Activated naive CD4-positive, alpha-beta T cell treated with anti-CD3 and anti-CD28 coated beads, Interleukin-2, amount 10 ng/mL, durations not matched to agents 7 days and 5 days (primary cell): ENCODE data around the gene LARGE1.

ENCODE experiments used
- CTCF ChIA-PET: fragments of 350-600 bp; sonication (Branson Sonifier 250); formaldehyde crosslinking; loops from one replicate; lab custom pipeline; 2021; ENCODE audit warnings: antibody characterized with exemption; lab: Charles Lee
- DNase-seq: peaks from one replicate; pipeline ENCODE4 v3.0.0-alpha.2; 2020
- H3K27ac Mint-ChIP-seq: one replicate; pipeline ENCODE4 v1.8.0; 2021; ENCODE audit warnings: mild to moderate bottlenecking, moderate library complexity, mixed read lengths
- H3K27me3 Mint-ChIP-seq: one replicate; pipeline ENCODE4 v1.8.0; 2021; ENCODE audit warnings: mild to moderate bottlenecking, mixed read lengths
- H3K36me3 Mint-ChIP-seq: one replicate; pipeline ENCODE4 v1.8.0; 2021; ENCODE audit warnings: mixed read lengths
- H3K4me1 Mint-ChIP-seq: one replicate; pipeline ENCODE4 v1.8.0; 2021; ENCODE audit warnings: mixed read lengths
- H3K4me3 Mint-ChIP-seq: one replicate; pipeline ENCODE4 v1.8.0; 2021; ENCODE audit warnings: mild to moderate bottlenecking, moderate library complexity, mixed read lengths
- H3K9me3 Mint-ChIP-seq: one replicate; pipeline ENCODE4 v1.8.0; 2021; ENCODE audit warnings: mixed read lengths

LARGE1 gene

GRCh38 chr22:33906475-33906874 lies 13.8 kb downstream of the LARGE1 start:
- no peaks in the 10 kb centered on the region for H3K4me1 Mint-ChIP-seq
- no peak overlapping the region for H3K27ac Mint-ChIP-seq
- no peak for DNase-seq
- H3K4me3 Mint-ChIP-seq = no peak overlapping the region
- no peaks in the 10 kb centered on the region for H3K36me3 Mint-ChIP-seq
- no peaks in the 10 kb centered on the region for H3K9me3 Mint-ChIP-seq
- no peaks in the 10 kb centered on the region for H3K27me3 Mint-ChIP-seq
- CTCF ChIA-PET = no interaction called here

- no peak for DNase-seq
- no peaks in the 10 kb centered on the region for H3K4me1 Mint-ChIP-seq
- CTCF ChIA-PET = no interaction called here
- no peak overlapping the region for H3K4me3 Mint-ChIP-seq
- no peaks in the 10 kb centered on the region for H3K9me3 Mint-ChIP-seq
- H3K36me3 Mint-ChIP-seq = no peaks in the 10 kb centered on the region
- no peaks in the 10 kb centered on the region for H3K27me3 Mint-ChIP-seq
- H3K27ac Mint-ChIP-seq = no peak overlapping the region
Measured at GRCh38 chr22:33903012-33903411, 17.3 kb downstream of the LARGE1 start.

GRCh38 chr22:33902073-33902472 lies 18.2 kb downstream of the LARGE1 start:
- Mint-ChIP-seq H3K9me3 (no peaks in the 10 kb centered on the region), H3K27ac (no peak overlapping the region), H3K36me3 (no peaks in the 10 kb centered on the region), H3K4me3 (no peak overlapping the region), H3K27me3 (no peaks in the 10 kb centered on the region), H3K4me1 (no peaks in the 10 kb centered on the region)
- CTCF ChIA-PET = no interaction called here
- DNase-seq = no peak

- CTCF ChIA-PET = no interaction called here
- H3K9me3 Mint-ChIP-seq = peaks cover 5% of the 10 kb centered on the region
- DNase-seq = no peak
- no peaks in the 10 kb centered on the region for H3K27me3 Mint-ChIP-seq
- no peak overlapping the region for H3K4me3 Mint-ChIP-seq
- H3K36me3 Mint-ChIP-seq = no peaks in the 10 kb centered on the region
- no peaks in the 10 kb centered on the region for H3K4me1 Mint-ChIP-seq
- H3K27ac Mint-ChIP-seq = no peak overlapping the region
Measured at GRCh38 chr22:33898121-33898520, 22.2 kb downstream of the LARGE1 start.

- DNase-seq = no peak
- H3K9me3 Mint-ChIP-seq = peaks cover 5% of the 10 kb centered on the region
- H3K4me3 Mint-ChIP-seq = no peak overlapping the region
- CTCF ChIA-PET = no interaction called here
- H3K36me3 Mint-ChIP-seq = no peaks in the 10 kb centered on the region
- no peak overlapping the region for H3K27ac Mint-ChIP-seq
- no peaks in the 10 kb centered on the region for H3K4me1 Mint-ChIP-seq
- no peaks in the 10 kb centered on the region for H3K27me3 Mint-ChIP-seq
Measured at GRCh38 chr22:33897448-33897835, 22.8 kb downstream of the LARGE1 start.

GRCh38 chr22:33896575-33897447 lies 23.5 kb downstream of the LARGE1 start:
- Mint-ChIP-seq H3K36me3 (no peaks in the 10 kb centered on the region), H3K9me3 (peaks cover 7% of the 10 kb centered on the region), H3K4me3 (no peak overlapping the region), H3K4me1 (no peaks in the 10 kb centered on the region), H3K27ac (no peak overlapping the region), H3K27me3 (no peaks in the 10 kb centered on the region)
- CTCF ChIA-PET = no interaction called here
- no peak for DNase-seq

GRCh38 chr22:33896154-33896553 lies 24.1 kb downstream of the LARGE1 start:
- H3K4me1 Mint-ChIP-seq = no peaks in the 10 kb centered on the region
- DNase-seq = no peak
- H3K9me3 Mint-ChIP-seq = peaks cover 7% of the 10 kb centered on the region
- no peaks in the 10 kb centered on the region for H3K36me3 Mint-ChIP-seq
- CTCF ChIA-PET = no interaction called here
- H3K4me3 Mint-ChIP-seq = no peak overlapping the region
- H3K27ac Mint-ChIP-seq = no peak overlapping the region
- H3K27me3 Mint-ChIP-seq = no peaks in the 10 kb centered on the region

GRCh38 chr22:33895444-33895843 lies 24.8 kb downstream of the LARGE1 start:
- CTCF ChIA-PET = no interaction called here
- H3K27ac Mint-ChIP-seq = no peak overlapping the region
- no peaks in the 10 kb centered on the region for H3K27me3 Mint-ChIP-seq

GRCh38 chr22:33894515-33894914 lies 25.8 kb downstream of the LARGE1 start:
- Mint-ChIP-seq H3K27ac (no peak overlapping the region), H3K9me3 (peaks cover 8% of the 10 kb centered on the region), H3K36me3 (no peaks in the 10 kb centered on the region), H3K27me3 (no peaks in the 10 kb centered on the region), H3K4me1 (no peaks in the 10 kb centered on the region), H3K4me3 (no peak overlapping the region)
- no peak for DNase-seq
- CTCF ChIA-PET = no interaction called here

More at GRCh38 chr22:33895444-33895843, 24.8 kb downstream of the LARGE1 start:
- Mint-ChIP-seq H3K36me3 (no peaks in the 10 kb centered on the region), H3K4me3 (no peak overlapping the region), H3K9me3 (peaks cover 7% of the 10 kb centered on the region), H3K4me1 (no peaks in the 10 kb centered on the region)
- DNase-seq = no peak

GRCh38 chr22:33894036-33894435 lies 26.2 kb downstream of the LARGE1 start:
- no peak for DNase-seq
- Mint-ChIP-seq H3K4me3 (no peak overlapping the region), H3K27ac (no peak overlapping the region), H3K9me3 (peaks cover 10% of the 10 kb centered on the region), H3K36me3 (no peaks in the 10 kb centered on the region), H3K27me3 (no peaks in the 10 kb centered on the region), H3K4me1 (no peaks in the 10 kb centered on the region)
- CTCF ChIA-PET = no interaction called here

GRCh38 chr22:33893512-33893911 lies 26.8 kb downstream of the LARGE1 start:
- H3K4me3 Mint-ChIP-seq = no peak overlapping the region
- H3K4me1 Mint-ChIP-seq = no peaks in the 10 kb centered on the region
- H3K36me3 Mint-ChIP-seq = no peaks in the 10 kb centered on the region
- no peak overlapping the region for H3K27ac Mint-ChIP-seq
- no peaks in the 10 kb centered on the region for H3K27me3 Mint-ChIP-seq
- H3K9me3 Mint-ChIP-seq = peaks cover 10% of the 10 kb centered on the region
- DNase-seq = no peak
- CTCF ChIA-PET = no interaction called here

- Mint-ChIP-seq H3K9me3 (peaks cover 10% of the 10 kb centered on the region), H3K27ac (no peak overlapping the region), H3K4me3 (no peak overlapping the region), H3K27me3 (no peaks in the 10 kb centered on the region), H3K4me1 (no peaks in the 10 kb centered on the region), H3K36me3 (no peaks in the 10 kb centered on the region)
- no peak for DNase-seq
- CTCF ChIA-PET = no interaction called here
Measured at GRCh38 chr22:33891992-33892391, 28.3 kb downstream of the LARGE1 start.

- no peak overlapping the region for H3K27ac Mint-ChIP-seq
- no peak for DNase-seq
- CTCF ChIA-PET = no interaction called here
Measured at GRCh38 chr22:33891455-33891854, 28.8 kb downstream of the LARGE1 start.

GRCh38 chr22:33889748-33890147 lies 30.5 kb downstream of the LARGE1 start:
- no peak for DNase-seq
- Mint-ChIP-seq H3K27me3 (no peaks in the 10 kb centered on the region), H3K4me3 (no peak overlapping the region), H3K9me3 (peaks cover 5% of the 10 kb centered on the region), H3K36me3 (no peaks in the 10 kb centered on the region), H3K27ac (no peak overlapping the region), H3K4me1 (no peaks in the 10 kb centered on the region)
- CTCF ChIA-PET = interaction anchor here (0.6 kb wide), 1 partner anchor 436 kb away, joined by 3 read pairs; no protein-coding TSS in a partner anchor

More at GRCh38 chr22:33891455-33891854, 28.8 kb downstream of the LARGE1 start:
- Mint-ChIP-seq H3K27me3 (no peaks in the 10 kb centered on the region), H3K36me3 (no peaks in the 10 kb centered on the region), H3K9me3 (peaks cover 10% of the 10 kb centered on the region), H3K4me3 (no peak overlapping the region), H3K4me1 (no peaks in the 10 kb centered on the region)

GRCh38 chr22:33888821-33889220 lies 31.5 kb downstream of the LARGE1 start:
- H3K27me3 Mint-ChIP-seq = no peaks in the 10 kb centered on the region
- CTCF ChIA-PET = no interaction called here
- no peaks in the 10 kb centered on the region for H3K36me3 Mint-ChIP-seq
- H3K4me3 Mint-ChIP-seq = no peak overlapping the region
- no peaks in the 10 kb centered on the region for H3K4me1 Mint-ChIP-seq
- H3K27ac Mint-ChIP-seq = no peak overlapping the region
- peaks cover 5% of the 10 kb centered on the region for H3K9me3 Mint-ChIP-seq
- no peak for DNase-seq
